Colonic mucosa (tissue), 4 donors: Measurements from ENCODE around the gene MPPED1. TPM values are rescaled to one million over a fixed set of nuclear protein-coding genes. Genes with fewer than 3 reads are reported as not detected.

ENCODE experiments used
- DNase-seq: peaks from one replicate; pipeline ENCODE4 v3.0.0-alpha.2; 2020
- H3K27ac ChIP-seq: fragments of 200-600 bp; one replicate; pipeline ENCODE4 v1.8.0; 2021
- H3K27me3 ChIP-seq: fragments of 200-600 bp; one replicate; pipeline ENCODE4 v1.8.0; 2021
- H3K36me3 ChIP-seq: fragments of 200-600 bp; one replicate; pipeline ENCODE4 v1.8.0; 2021
- H3K4me1 ChIP-seq: fragments of 200-600 bp; one replicate; pipeline ENCODE4 v1.8.0; 2021; ENCODE audit warnings: mild to moderate bottlenecking
- H3K4me3 ChIP-seq: fragments of 200-600 bp; one replicate; pipeline ENCODE4 v1.8.0; 2021
- H3K9ac ChIP-seq, 2 donors: one replicate each; pipeline ENCODE4 v1.7.0; 2013; ENCODE audit warnings: control low read depth in 2 of 2, low read depth in 2 of 2, low read length in 2 of 2
- H3K9me3 ChIP-seq: fragments of 200-600 bp; one replicate; pipeline ENCODE4 v1.8.0; 2021
- CTCF ChIP-seq: fragments of 200-600 bp; IDR thresholded peaks from one replicate; pipeline ENCODE4 v1.8.0; 2022; ENCODE audit warnings: antibody characterized with exemption, mild to moderate bottlenecking
- intact Hi-C: fragments of 100-400 bp; cut with DNase I; formaldehyde crosslinking; loops from one replicate; pipeline ENCODE4 v1.14.1; 2022
- total RNA-seq, 2 donors: library from RNA; stranded (reverse); fragmentation: NEBNext Ultra II Directional in 1 of 2; extraction: Animal tissue kit (Norgen Biotek cat#: 25700) in 1 of 2; gene quantifications; one replicate each; pipeline ENCODE4 v1.2.1, GENCODE V29; 2021
- donor health status: healthy.
- donor health status: DM: no; HTN: no; CAD: no.
- donor health status: DM: no; HTN: no; CAD: no.

The MPPED1 gene
- total RNA-seq, 2 donors from 2014 or later = 0.05 TPM; not detected in 1

DNA sequence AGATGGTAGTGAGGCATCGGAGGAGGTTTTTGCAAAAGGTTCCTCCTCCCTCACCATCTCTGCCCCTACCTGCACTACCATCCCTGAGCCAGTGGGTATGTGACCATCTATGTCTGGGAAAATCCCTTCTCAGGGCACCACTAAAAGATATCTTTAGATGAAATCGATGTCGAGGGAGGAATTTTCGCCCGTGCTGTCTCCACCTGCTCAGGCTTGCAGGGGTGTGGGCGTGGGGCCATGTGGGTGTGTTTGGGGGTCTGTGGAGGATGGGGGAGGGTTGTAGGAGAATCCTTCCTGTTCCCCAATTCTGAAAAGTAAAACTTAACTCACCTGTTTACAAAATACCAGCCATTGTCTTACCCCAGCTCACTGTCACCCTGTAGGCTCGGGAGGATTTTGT lies 12.4 kb downstream of the MPPED1 start:
- no peak for DNase-seq
- intact Hi-C loops = no loop called here
- Histone ChIP-seq H3K4me3 (no peak overlapping the region), H3K27ac (no peak overlapping the region), H3K36me3 (no peaks in the 10 kb centered on the region), H3K27me3 (no peaks in the 10 kb centered on the region), H3K9me3 (no peaks in the 10 kb centered on the region), H3K4me1 (no peaks in the 10 kb centered on the region), H3K9ac (no peak overlapping the region)
- no peak for TF ChIP-seq CTCF

DNA sequence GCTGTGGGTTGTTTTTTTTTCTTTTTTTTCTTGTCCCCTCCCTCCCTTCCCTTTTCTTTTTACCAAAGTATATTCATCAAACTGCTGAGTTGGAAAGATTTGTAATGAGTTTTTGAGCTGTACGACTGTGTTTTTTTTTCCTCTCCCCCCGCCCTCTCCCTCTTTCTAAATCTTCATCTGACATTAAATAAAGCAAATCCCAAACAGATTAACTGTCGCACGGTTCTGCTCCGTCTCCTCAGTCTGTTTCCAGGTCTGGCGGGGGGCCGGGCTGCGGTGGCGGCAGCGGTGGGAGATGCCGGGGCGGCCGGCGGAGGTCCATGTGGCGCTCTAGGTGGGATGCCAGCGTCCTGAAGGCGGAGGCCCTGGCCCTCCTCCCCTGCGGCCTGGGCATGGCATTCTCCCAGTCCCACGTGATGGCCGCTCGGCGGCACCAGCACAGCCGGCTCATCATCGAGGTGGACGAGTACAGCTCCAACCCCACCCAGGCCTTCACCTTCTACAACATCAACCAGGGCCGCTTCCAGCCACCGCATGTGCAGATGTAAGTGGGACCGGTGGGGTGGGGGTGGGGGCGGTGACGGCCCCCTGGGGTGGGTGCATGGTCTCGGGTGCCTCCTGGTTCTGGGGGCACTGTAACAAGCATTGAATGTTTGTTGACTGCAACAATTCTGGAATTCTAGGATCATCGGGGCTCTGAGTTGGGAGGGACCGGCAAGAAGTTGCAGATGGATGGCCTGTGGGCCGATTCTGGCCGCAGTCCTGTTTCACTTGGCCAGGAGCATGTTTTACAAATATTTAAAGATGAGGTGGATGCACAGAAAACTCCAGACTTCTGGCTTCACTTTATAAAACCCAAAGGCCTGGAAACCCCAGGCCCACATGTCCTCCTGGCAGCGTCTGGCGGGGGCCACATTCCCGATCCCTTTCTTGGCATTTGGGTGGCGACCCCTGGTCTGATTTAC lies 13.1 kb downstream of the MPPED1 start:
- DNase-seq = no peak
- H3K4me1 ChIP-seq = no peaks in the 10 kb centered on the region
- no peaks in the 10 kb centered on the region for H3K27me3 ChIP-seq
- H3K4me3 ChIP-seq = no peak overlapping the region
- no peak overlapping the region for H3K27ac ChIP-seq
- TF ChIP-seq CTCF = no peak
- H3K9ac ChIP-seq = no peak overlapping the region
- H3K9me3 ChIP-seq = no peaks in the 10 kb centered on the region
- intact Hi-C loops = no loop called here
- H3K36me3 ChIP-seq = no peaks in the 10 kb centered on the region

DNA sequence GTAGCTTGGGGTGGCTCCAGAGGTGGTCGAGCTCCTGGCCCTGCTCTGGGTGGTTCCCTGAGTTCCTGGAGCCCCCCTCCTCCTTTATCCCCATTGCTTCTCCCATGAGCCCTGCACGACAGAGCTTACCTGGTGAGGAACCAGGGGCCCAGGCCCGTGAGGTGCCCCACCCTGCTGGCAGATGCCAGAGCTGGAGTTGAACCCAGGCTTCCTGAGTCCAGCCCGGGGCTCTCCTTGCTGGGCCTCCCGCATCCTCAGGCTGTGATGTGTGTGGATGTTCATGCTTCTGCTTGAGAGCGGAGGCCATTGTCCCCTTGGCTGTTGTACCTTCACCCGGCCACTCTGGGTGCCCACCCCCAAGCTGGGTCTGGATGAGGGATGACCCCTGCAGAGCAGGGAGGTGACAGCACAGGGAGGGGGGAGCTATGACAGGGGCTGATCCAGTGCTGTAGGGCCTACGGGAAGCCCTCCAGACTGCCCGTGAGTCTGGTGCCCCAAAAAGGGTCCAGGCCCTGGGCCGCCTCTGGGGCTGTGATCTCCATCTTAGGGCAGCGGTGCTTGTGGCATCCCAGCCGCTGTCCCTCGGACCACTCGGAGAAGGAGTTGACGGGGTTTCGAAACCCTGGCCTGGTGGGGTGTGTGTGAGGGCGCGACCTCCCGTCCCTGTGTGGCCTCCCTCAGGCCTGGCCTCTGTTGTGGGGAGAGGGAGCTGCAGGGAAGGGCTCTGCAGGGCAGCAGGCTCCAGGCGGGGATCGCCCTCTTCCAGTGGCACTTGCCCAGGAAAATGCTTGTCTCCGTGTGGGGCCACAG lies 14.4 kb downstream of the MPPED1 start:
- H3K27ac ChIP-seq = no peak overlapping the region
- H3K9ac ChIP-seq = no peak overlapping the region
- no peak overlapping the region for H3K4me3 ChIP-seq
- H3K4me1 ChIP-seq = no peaks in the 10 kb centered on the region
- H3K36me3 ChIP-seq = no peaks in the 10 kb centered on the region
- intact Hi-C loops = no loop called here
- no peak for TF ChIP-seq CTCF
- no peaks in the 10 kb centered on the region for H3K9me3 ChIP-seq
- no peak for DNase-seq
- H3K27me3 ChIP-seq = no peaks in the 10 kb centered on the region

GRCh38 chr22:43426816-43427215 lies 15.0 kb downstream of the MPPED1 start:
- no peaks in the 10 kb centered on the region for H3K36me3 ChIP-seq
- no peak for TF ChIP-seq CTCF
- no peak overlapping the region for H3K4me3 ChIP-seq
- intact Hi-C loops = no loop called here
- H3K27ac ChIP-seq = no peak overlapping the region
- no peaks in the 10 kb centered on the region for H3K27me3 ChIP-seq
- no peak for DNase-seq
- no peaks in the 10 kb centered on the region for H3K4me1 ChIP-seq
- no peak overlapping the region for H3K9ac ChIP-seq
- no peaks in the 10 kb centered on the region for H3K9me3 ChIP-seq

DNA sequence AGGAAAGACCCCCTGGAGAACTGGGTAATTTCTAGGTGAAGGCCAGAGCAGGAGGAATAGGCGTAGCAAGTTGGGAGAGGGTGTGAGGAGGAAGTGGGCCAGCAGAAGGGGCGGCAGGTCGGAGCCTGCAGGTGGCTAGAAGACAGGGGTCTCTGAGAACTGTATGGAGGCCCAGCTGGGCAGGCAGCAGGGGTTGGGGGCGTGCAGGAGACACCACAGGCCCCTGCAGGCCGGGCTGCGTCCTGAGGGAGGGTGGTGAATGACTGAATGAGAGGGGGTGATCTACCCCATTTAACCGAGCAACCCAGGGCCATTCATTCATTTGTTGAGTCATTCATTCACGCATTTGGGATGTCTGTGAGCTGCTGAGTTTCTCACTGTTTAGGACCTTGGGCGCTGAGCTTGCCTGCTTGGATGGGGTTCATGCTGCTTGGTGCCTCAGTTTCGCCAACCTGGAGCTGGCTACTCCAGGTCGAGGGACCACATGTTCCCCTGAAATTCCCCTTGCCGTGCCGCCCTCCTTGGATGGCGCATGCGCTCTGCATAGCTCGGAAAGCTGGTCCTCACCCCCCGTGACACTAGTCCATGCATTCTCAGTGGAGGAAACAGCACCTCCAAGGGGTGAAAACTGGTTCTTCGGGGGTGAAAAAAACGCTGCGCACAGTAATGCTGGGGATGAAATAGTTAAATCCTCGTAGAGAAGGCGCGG lies 15.6 kb downstream of the MPPED1 start:
- no peaks in the 10 kb centered on the region for H3K4me1 ChIP-seq
- H3K9ac ChIP-seq = no peak overlapping the region
- TF ChIP-seq CTCF = no peak
- no peaks in the 10 kb centered on the region for H3K36me3 ChIP-seq
- H3K27me3 ChIP-seq = no peaks in the 10 kb centered on the region
- intact Hi-C loops = no loop called here
- no peak overlapping the region for H3K27ac ChIP-seq
- no peak overlapping the region for H3K4me3 ChIP-seq
- no peaks in the 10 kb centered on the region for H3K9me3 ChIP-seq
- DNase-seq = no peak
